Activated CD8-positive, alpha-beta memory T cell treated with anti-CD3 and anti-CD28 coated beads, Interleukin-2, amount 10 ng/mL, durations not matched to agents 7 days and 5 days (primary cell): ENCODE data around the gene AKAP13. TPM values are rescaled to one million over a fixed set of nuclear protein-coding genes. Genes with fewer than 3 reads are reported as not detected.

Experiments used
- ATAC-seq: fragments of 150-1000 bp; cut with Tn5 transposase; one replicate; pipeline ENCODE4 v1.10.0; 2021; ENCODE audit warnings: moderate library complexity
- CTCF ChIA-PET: fragments of 350-600 bp; sonication (Branson Sonifier 250); formaldehyde crosslinking; loops from one replicate; lab custom pipeline; 2021; ENCODE audit warnings: antibody characterized with exemption; lab: Charles Lee
- DNase-seq: peaks from one replicate; pipeline ENCODE4 v3.0.0-alpha.2; 2020
- H3K27ac Mint-ChIP-seq: one replicate; pipeline ENCODE4 v1.8.0; 2021; ENCODE audit warnings: mild to moderate bottlenecking, mixed read lengths
- H3K27me3 Mint-ChIP-seq: one replicate; pipeline ENCODE4 v1.8.0; 2021; ENCODE audit warnings: mixed read lengths
- H3K36me3 Mint-ChIP-seq: one replicate; pipeline ENCODE4 v1.8.0; 2021; ENCODE audit warnings: mild to moderate bottlenecking, mixed read lengths
- H3K4me1 Mint-ChIP-seq: one replicate; pipeline ENCODE4 v1.8.0; 2021; ENCODE audit warnings: mixed read lengths
- H3K4me3 Mint-ChIP-seq: one replicate; pipeline ENCODE4 v1.8.0; 2021; ENCODE audit warnings: mild to moderate bottlenecking, moderate library complexity, mixed read lengths
- H3K9me3 Mint-ChIP-seq: one replicate; pipeline ENCODE4 v1.8.0; 2022; ENCODE audit warnings: low read depth, mixed read lengths
- total RNA-seq, 2 experiments: library from RNA; stranded (reverse); gene quantifications; one replicate each; pipeline ENCODE4 v1.2.3, GENCODE V29; 2021

AKAP13 gene
- total RNA-seq, 2 experiments from 2014 or later, result 150 to 172 TPM

- peaks cover 44% of the 10 kb centered on the region for H3K36me3 Mint-ChIP-seq
- H3K4me3 Mint-ChIP-seq, result peak overlapping the region; percentile 94
- peak overlapping the region; percentile 98 for H3K27ac Mint-ChIP-seq
- CTCF ChIA-PET, result interaction anchor here (0.7 to 4.1 kb wide), 11 partner anchors 12 to 396 kb away, joined by 3 to 35 read pairs (median 3); no protein-coding TSS in a partner anchor
- peaks cover 69% of the 10 kb centered on the region for H3K4me1 Mint-ChIP-seq
- no peaks in the 10 kb centered on the region for H3K9me3 Mint-ChIP-seq
- ATAC-seq (no peak), DNase-seq (no peak)
- no peaks in the 10 kb centered on the region for H3K27me3 Mint-ChIP-seq
Observed at GRCh38 chr15:85692321-85692720, 311.9 kb downstream of the AKAP13 start.

- ATAC-seq, result peak; percentile 51
- H3K4me3 Mint-ChIP-seq, result peak overlapping the region; percentile 94
- CTCF ChIA-PET, result interaction anchor here (0.9 to 1.4 kb wide), 4 partner anchors 36 to 76 kb away, joined by 3 to 4 read pairs (median 3); no protein-coding TSS in a partner anchor
- peak; percentile 73 for DNase-seq
- H3K9me3 Mint-ChIP-seq, result no peaks in the 10 kb centered on the region
- peaks cover 48% of the 10 kb centered on the region for H3K36me3 Mint-ChIP-seq
- no peaks in the 10 kb centered on the region for H3K27me3 Mint-ChIP-seq
- peaks cover 63% of the 10 kb centered on the region for H3K4me1 Mint-ChIP-seq
- H3K27ac Mint-ChIP-seq, result peak overlapping the region; percentile 98
Observed at GRCh38 chr15:85692873-85693272, 312.5 kb downstream of the AKAP13 start.

GRCh38 chr15:85693277-85693676 lies 312.9 kb downstream of the AKAP13 start:
- H3K4me3 Mint-ChIP-seq, result peak overlapping the region; percentile 94
- H3K9me3 Mint-ChIP-seq, result no peaks in the 10 kb centered on the region
- H3K36me3 Mint-ChIP-seq, result peaks cover 48% of the 10 kb centered on the region
- H3K27me3 Mint-ChIP-seq, result no peaks in the 10 kb centered on the region
- H3K4me1 Mint-ChIP-seq, result peaks cover 62% of the 10 kb centered on the region
- DNase-seq (no peak), ATAC-seq (no peak)
- CTCF ChIA-PET, result interaction anchor here (0.9 to 1.4 kb wide), 4 partner anchors 36 to 77 kb away, joined by 3 to 4 read pairs (median 3); no protein-coding TSS in a partner anchor
- H3K27ac Mint-ChIP-seq, result peak overlapping the region; percentile 98

DNA sequence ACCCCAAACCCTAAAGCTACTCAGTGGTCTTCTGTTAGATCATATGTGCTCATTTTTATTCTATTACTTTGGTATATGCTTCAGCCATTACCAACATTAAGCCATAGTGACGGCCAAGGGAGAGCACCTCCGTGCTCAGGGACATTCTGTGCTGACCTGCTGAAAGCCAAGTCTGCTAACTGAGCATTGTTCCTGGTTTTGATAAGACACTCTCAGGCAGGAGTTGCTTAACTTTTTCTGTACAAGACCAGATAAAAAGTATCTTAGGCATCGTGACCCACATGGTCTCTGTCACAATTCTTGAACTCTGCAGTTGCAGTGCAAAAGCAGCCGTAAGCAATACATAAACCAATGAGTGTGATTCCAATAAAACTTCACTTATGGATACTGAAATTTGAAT lies 313.7 kb downstream of the AKAP13 start:
- DNase-seq (no peak), ATAC-seq (no peak)
- Mint-ChIP-seq H3K9me3 (no peaks in the 10 kb centered on the region), H3K4me1 (peaks cover 54% of the 10 kb centered on the region), H3K4me3 (no peak overlapping the region), H3K27ac (peak overlapping the region; percentile 98), H3K36me3 (peaks cover 48% of the 10 kb centered on the region), H3K27me3 (no peaks in the 10 kb centered on the region)
- CTCF ChIA-PET, result no interaction called here

GRCh38 chr15:85700767-85701166 lies 320.4 kb downstream of the AKAP13 start:
- Mint-ChIP-seq H3K9me3 (no peaks in the 10 kb centered on the region), H3K4me1 (peaks cover 47% of the 10 kb centered on the region), H3K27me3 (no peaks in the 10 kb centered on the region), H3K36me3 (peaks cover 33% of the 10 kb centered on the region), H3K4me3 (no peak overlapping the region), H3K27ac (peak overlapping the region; percentile 55)
- DNase-seq (no peak), ATAC-seq (no peak)
- CTCF ChIA-PET, result interaction anchor here (1.5 kb wide), 1 partner anchor 11 kb away, joined by 4 read pairs; no protein-coding TSS in a partner anchor

DNA sequence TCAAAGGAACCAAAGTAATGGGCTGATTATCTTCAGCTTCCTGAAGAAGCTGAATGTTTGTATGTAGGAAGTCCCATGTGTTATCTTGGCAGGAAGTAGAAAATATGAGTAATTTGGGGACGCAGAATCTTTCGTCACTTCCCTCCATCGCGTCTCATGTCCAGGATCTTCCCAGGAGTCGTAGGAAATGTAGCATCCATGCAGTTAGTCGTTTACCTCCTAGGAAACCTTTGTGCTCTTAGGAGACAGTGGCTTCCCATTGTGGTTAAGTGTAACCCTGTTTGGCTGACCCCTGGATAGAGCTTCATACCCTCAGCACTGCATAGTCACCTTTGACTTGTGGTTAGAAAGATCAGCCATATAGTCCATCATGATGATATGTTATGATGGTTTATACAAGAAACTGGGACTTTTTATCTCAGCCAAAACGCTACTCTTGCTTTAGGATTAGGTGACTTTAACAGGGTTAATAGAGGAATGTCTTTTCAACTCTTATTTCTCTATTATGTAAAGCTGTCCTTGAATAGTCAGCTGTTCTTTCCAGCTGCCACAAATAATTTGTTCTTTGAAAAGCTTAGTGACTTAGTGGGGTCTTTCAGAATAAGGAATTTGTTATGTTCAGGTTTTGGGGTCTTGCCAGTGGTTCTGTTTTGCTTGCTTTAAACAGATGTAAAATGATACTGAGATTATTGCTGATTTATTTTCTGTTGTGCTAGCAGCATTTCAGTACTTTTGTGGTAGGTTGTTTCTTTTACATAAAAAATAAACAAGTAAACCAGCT lies 322.1 kb downstream of the AKAP13 start:
- Mint-ChIP-seq H3K27ac (peak overlapping the region; percentile 91), H3K4me3 (peak overlapping the region; percentile 72), H3K27me3 (no peaks in the 10 kb centered on the region), H3K36me3 (peaks cover 23% of the 10 kb centered on the region), H3K4me1 (peaks cover 61% of the 10 kb centered on the region), H3K9me3 (no peaks in the 10 kb centered on the region)
- peak; percentile 54 for ATAC-seq
- peak; percentile 57 for DNase-seq
- CTCF ChIA-PET, result interaction anchor here (1.0 to 5.2 kb wide), 7 partner anchors 12 to 406 kb away, joined by 3 to 35 read pairs (median 4); no protein-coding TSS in a partner anchor

- peak; percentile 41 for ATAC-seq
- CTCF ChIA-PET, result interaction anchor here (0.8 to 5.2 kb wide), 4 partner anchors 14 to 85 kb away, joined by 3 to 35 read pairs (median 5); no protein-coding TSS in a partner anchor
- H3K36me3 Mint-ChIP-seq, result peaks cover 33% of the 10 kb centered on the region
Observed at GRCh38 chr15:85704066-85704465, 323.7 kb downstream of the AKAP13 start.

GRCh38 chr15:85704720-85705429 lies 324.5 kb downstream of the AKAP13 start:
- Mint-ChIP-seq H3K27me3 (no peaks in the 10 kb centered on the region), H3K9me3 (no peaks in the 10 kb centered on the region), H3K4me3 (peak overlapping the region; percentile 75), H3K27ac (peak overlapping the region; percentile 91), H3K36me3 (peaks cover 34% of the 10 kb centered on the region), H3K4me1 (peaks cover 77% of the 10 kb centered on the region)
- no peak for ATAC-seq
- no peak for DNase-seq
- CTCF ChIA-PET, result interaction anchor here (0.6 to 5.2 kb wide), 5 partner anchors 14 to 86 kb away, joined by 3 to 35 read pairs (median 4); no protein-coding TSS in a partner anchor

More at GRCh38 chr15:85704066-85704465, 323.7 kb downstream of the AKAP13 start:
- Mint-ChIP-seq H3K9me3 (no peaks in the 10 kb centered on the region), H3K4me1 (peaks cover 75% of the 10 kb centered on the region), H3K27me3 (no peaks in the 10 kb centered on the region), H3K4me3 (peak overlapping the region; percentile 75), H3K27ac (peak overlapping the region; percentile 91)
- DNase-seq, result peak; percentile 69

- CTCF ChIA-PET, result interaction anchor here (0.8 to 1.4 kb wide), 6 partner anchors 12 to 410 kb away, joined by 3 to 4 read pairs (median 3); no protein-coding TSS in a partner anchor
- DNase-seq, result peak; percentile 63
- Mint-ChIP-seq H3K36me3 (peaks cover 46% of the 10 kb centered on the region), H3K27me3 (no peaks in the 10 kb centered on the region), H3K9me3 (no peaks in the 10 kb centered on the region), H3K4me1 (peaks cover 82% of the 10 kb centered on the region), H3K4me3 (peak overlapping the region; percentile 75), H3K27ac (peak overlapping the region; percentile 94)
- ATAC-seq, result peak; percentile 40
Observed at GRCh38 chr15:85706779-85707518, 326.5 kb downstream of the AKAP13 start.

- Mint-ChIP-seq H3K27me3 (no peaks in the 10 kb centered on the region), H3K4me1 (peaks cover 77% of the 10 kb centered on the region), H3K27ac (peak overlapping the region; percentile 94), H3K36me3 (peaks cover 48% of the 10 kb centered on the region), H3K9me3 (no peaks in the 10 kb centered on the region), H3K4me3 (peak overlapping the region; percentile 75)
- ATAC-seq, result peak; percentile 5
- DNase-seq, result no peak
- CTCF ChIA-PET, result interaction anchor here (0.8 to 1.4 kb wide), 6 partner anchors 11 to 411 kb away, joined by 3 to 4 read pairs (median 3); no protein-coding TSS in a partner anchor
Observed at GRCh38 chr15:85707519-85708338, 327.3 kb downstream of the AKAP13 start.

- DNase-seq (no peak), ATAC-seq (no peak)
- Mint-ChIP-seq H3K27me3 (no peaks in the 10 kb centered on the region), H3K36me3 (peaks cover 55% of the 10 kb centered on the region), H3K27ac (peak overlapping the region; percentile 94), H3K9me3 (no peaks in the 10 kb centered on the region), H3K4me1 (peaks cover 72% of the 10 kb centered on the region), H3K4me3 (peak overlapping the region; percentile 75)
- CTCF ChIA-PET, result interaction anchor here (0.8 kb wide), 1 partner anchor 18 kb away, joined by 3 read pairs; no protein-coding TSS in a partner anchor
Observed at GRCh38 chr15:85708402-85708941, 328.1 kb downstream of the AKAP13 start.
